Smooth muscle cell (in vitro differentiated cells): ENCODE results near the gene CCDC149. TPM values are rescaled to one million over a fixed set of nuclear protein-coding genes. Genes with fewer than 3 reads are reported as not detected.

Experiments
- DNase-seq: peaks from one replicate; lab custom pipeline; 2025; ENCODE audit not compliant: unreplicated experiment; lab: John Stamatoyannopoulos, UW
- H2AFZ ChIP-seq: fragments of 200-600 bp; sonication (generic); 2 replicates; pipeline ENCODE4 v1.6.0; 2016; ENCODE audit warnings: antibody characterized with exemption, low read depth, mild to moderate bottlenecking
- H3F3A ChIP-seq: fragments of 200-600 bp; sonication (generic); 2 replicates; pipeline ENCODE4 v1.6.0; 2017; ENCODE audit warnings: antibody characterized with exemption, low read depth
- H3K27ac ChIP-seq: fragments of 200-600 bp; sonication (generic); 2 replicates; pipeline ENCODE4 v1.5.1; 2016; ENCODE audit warnings: low read depth, mild to moderate bottlenecking
- H3K27me3 ChIP-seq: fragments of 200-600 bp; sonication (generic); 2 replicates; pipeline ENCODE4 v1.6.1; 2016; ENCODE audit warnings: low read depth, mild to moderate bottlenecking
- H3K36me3 ChIP-seq: fragments of 200-600 bp; sonication (generic); 2 replicates; pipeline ENCODE4 v1.5.1; 2016; ENCODE audit warnings: low read depth
- H3K4me1 ChIP-seq: fragments of 200-600 bp; sonication (generic); 2 replicates; pipeline ENCODE4 v1.5.1; 2016; ENCODE audit warnings: low read depth
- H3K4me2 ChIP-seq: fragments of 200-600 bp; sonication (generic); 2 replicates; pipeline ENCODE4 v1.6.0; 2016; ENCODE audit warnings: mild to moderate bottlenecking
- H3K4me3 ChIP-seq: fragments of 200-600 bp; sonication (generic); 2 replicates; pipeline ENCODE4 v1.5.1; 2016; ENCODE audit warnings: mild to moderate bottlenecking
- H3K79me2 ChIP-seq: fragments of 200-600 bp; sonication (generic); 2 replicates; pipeline ENCODE4 v1.6.0; 2016; ENCODE audit warnings: low read depth, mild to moderate bottlenecking
- H3K9ac ChIP-seq: fragments of 200-600 bp; sonication (generic); 2 replicates; pipeline ENCODE4 v1.6.0; 2016; ENCODE audit warnings: low read depth
- H3K9me3 ChIP-seq: fragments of 200-600 bp; sonication (generic); replicated peaks from 2 replicates; pipeline ENCODE4 v1.5.1; 2016; ENCODE audit warnings: low read depth
- H4K20me1 ChIP-seq: fragments of 200-600 bp; sonication (generic); 2 replicates; pipeline ENCODE4 v1.6.0; 2016; ENCODE audit warnings: low read depth
- WGBS: methylation state at CpG from one replicate; pipeline ENCODE4 v1.1.7; 2016; ENCODE audit warnings: low lambda C conversion rate; 5-methylcytosine and 5-hydroxymethylcytosine counted together
- polyA plus RNA-seq: library from polyadenylated mRNA; unstranded; fragments of >200 nt; fragmentation: Nextera tagmentation; extraction: Ambion mirVana; gene quantifications from 2 replicates; pipeline ENCODE4 v1.2.1, GENCODE V29; 2016
- total RNA-seq: library from RNA; depleted of rRNA; stranded (reverse); fragments of >200 nt; gene quantifications from 2 replicates; pipeline ENCODE4 v1.2.3, GENCODE V29; 2014
- TF ChIP-seq, protein P1 (sequence below): fragments of 200-600 bp; sonication (generic); IDR thresholded peaks from 2 replicates; pipeline ENCODE4 v1.5.1; 2017; ENCODE audit warnings: borderline replicate concordance, mild to moderate bottlenecking, antibody characterized with exemption; ENCODE audit not compliant: insufficient read depth, poor library complexity, severe bottlenecking

CCDC149 gene
- total and polyA plus RNA-seq, 2 experiments from 2014 or later = 5.5 to 10.7 TPM

DNA sequence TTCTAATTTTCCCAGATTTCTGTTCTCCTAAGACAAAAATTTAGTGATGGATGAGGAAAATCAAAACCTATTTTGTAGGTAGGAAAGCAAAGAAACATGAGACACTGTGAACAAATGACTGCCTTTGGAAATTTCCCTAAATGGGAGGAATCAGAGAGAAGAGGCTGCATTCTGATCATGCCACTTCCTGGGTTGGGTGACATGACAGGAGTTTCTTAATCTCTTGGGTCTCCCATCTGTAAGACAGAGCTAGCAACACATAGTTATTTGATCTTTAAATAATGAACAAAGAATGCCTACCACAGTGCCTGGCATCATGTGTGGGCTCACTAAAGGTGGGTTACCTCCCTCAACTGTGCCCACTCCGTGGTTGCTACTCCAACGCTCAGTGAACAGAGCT lies 57.1 kb downstream of the CCDC149 start:
- H3K9ac ChIP-seq = no peak overlapping the region
- WGBS = 96% methylated on average over 2 of the region's 2 CpGs
- H3K4me2 ChIP-seq = no peak overlapping the region
- no peaks in the 10 kb centered on the region for H3K27me3 ChIP-seq
- peaks cover 6% of the 10 kb centered on the region for H3F3A ChIP-seq
- no peaks in the 10 kb centered on the region for H3K79me2 ChIP-seq
- no peaks in the 10 kb centered on the region for H4K20me1 ChIP-seq
- peaks cover 6% of the 10 kb centered on the region for H3K4me1 ChIP-seq
- TF ChIP-seq, protein P1, sequence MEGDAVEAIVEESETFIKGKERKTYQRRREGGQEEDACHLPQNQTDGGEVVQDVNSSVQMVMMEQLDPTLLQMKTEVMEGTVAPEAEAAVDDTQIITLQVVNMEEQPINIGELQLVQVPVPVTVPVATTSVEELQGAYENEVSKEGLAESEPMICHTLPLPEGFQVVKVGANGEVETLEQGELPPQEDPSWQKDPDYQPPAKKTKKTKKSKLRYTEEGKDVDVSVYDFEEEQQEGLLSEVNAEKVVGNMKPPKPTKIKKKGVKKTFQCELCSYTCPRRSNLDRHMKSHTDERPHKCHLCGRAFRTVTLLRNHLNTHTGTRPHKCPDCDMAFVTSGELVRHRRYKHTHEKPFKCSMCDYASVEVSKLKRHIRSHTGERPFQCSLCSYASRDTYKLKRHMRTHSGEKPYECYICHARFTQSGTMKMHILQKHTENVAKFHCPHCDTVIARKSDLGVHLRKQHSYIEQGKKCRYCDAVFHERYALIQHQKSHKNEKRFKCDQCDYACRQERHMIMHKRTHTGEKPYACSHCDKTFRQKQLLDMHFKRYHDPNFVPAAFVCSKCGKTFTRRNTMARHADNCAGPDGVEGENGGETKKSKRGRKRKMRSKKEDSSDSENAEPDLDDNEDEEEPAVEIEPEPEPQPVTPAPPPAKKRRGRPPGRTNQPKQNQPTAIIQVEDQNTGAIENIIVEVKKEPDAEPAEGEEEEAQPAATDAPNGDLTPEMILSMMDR = no peak
- H2AFZ ChIP-seq = no peak overlapping the region
- no peaks in the 10 kb centered on the region for H3K36me3 ChIP-seq
- no peak for DNase-seq
- no peak overlapping the region for H3K4me3 ChIP-seq
- no peak overlapping the region for H3K27ac ChIP-seq
- H3K9me3 ChIP-seq = no peaks in the 10 kb centered on the region

DNA sequence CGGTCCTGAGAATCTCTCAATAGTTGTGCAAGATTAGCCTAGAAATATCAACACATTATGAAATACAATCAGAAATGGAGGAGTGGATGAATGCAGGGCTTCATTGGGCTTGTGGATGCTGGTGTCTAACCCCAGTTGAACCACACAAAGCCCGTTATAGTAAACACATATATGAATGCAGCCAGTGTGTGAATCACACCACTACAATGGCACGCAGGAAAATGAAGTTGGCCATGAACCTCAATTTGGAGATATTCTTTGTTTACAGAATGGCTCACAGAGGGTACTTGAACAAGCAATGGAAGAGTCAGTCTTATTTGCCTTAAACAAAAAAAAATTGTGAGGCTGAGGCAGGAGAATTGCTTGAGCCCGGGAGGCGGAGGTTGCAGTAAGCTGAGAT lies 59.7 kb downstream of the CCDC149 start:
- H3K9me3 ChIP-seq = no peaks in the 10 kb centered on the region
- 90% methylated on average over 5 of the region's 5 CpGs for WGBS
- peaks cover 7% of the 10 kb centered on the region for H3K4me1 ChIP-seq
- H3K4me3 ChIP-seq = no peak overlapping the region
- H3K4me2 ChIP-seq = no peak overlapping the region
- no peak for DNase-seq
- H3K27me3 ChIP-seq = no peaks in the 10 kb centered on the region
- H3K79me2 ChIP-seq = no peaks in the 10 kb centered on the region
- TF ChIP-seq, protein P1 = no peak
- H3K36me3 ChIP-seq = no peaks in the 10 kb centered on the region
- H3K9ac ChIP-seq = no peak overlapping the region
- no peaks in the 10 kb centered on the region for H4K20me1 ChIP-seq
- no peak overlapping the region for H2AFZ ChIP-seq
- peaks cover 13% of the 10 kb centered on the region for H3F3A ChIP-seq
- no peak overlapping the region for H3K27ac ChIP-seq

DNA sequence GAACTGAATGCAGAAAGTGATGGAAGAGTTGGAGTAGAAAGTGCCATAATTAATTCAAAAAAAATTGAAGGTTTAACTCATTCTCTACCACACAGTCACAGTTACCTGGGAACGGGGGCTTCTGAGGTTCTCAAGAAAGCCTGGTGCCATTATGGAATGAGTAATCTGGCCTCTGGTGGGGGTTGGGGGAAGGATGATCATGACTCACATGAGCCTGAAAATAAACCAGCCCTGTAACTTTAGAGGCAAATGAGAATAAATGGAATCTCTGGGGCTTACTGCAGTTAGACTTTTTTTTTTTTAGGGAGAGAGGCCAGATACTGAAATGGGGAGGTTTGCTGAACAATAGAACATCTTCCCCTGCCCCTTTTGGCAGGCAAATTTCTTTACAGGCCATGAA lies 62.2 kb downstream of the CCDC149 start:
- H3K4me2 ChIP-seq = peak overlapping the region; percentile 50
- no peaks in the 10 kb centered on the region for H3K36me3 ChIP-seq
- no peak for DNase-seq
- TF ChIP-seq, protein P1 = no peak
- H3K9me3 ChIP-seq = no peaks in the 10 kb centered on the region
- no peaks in the 10 kb centered on the region for H3K79me2 ChIP-seq
- no peaks in the 10 kb centered on the region for H3K27me3 ChIP-seq
- no peak overlapping the region for H2AFZ ChIP-seq
- H4K20me1 ChIP-seq = no peaks in the 10 kb centered on the region
- H3K4me1 ChIP-seq = peaks cover 7% of the 10 kb centered on the region
- 19% methylated on average over 1 of the region's 1 CpG for WGBS
- no peak overlapping the region for H3K9ac ChIP-seq
- peaks cover 13% of the 10 kb centered on the region for H3F3A ChIP-seq
- peak overlapping the region; percentile 65 for H3K27ac ChIP-seq
- H3K4me3 ChIP-seq = no peak overlapping the region

DNA sequence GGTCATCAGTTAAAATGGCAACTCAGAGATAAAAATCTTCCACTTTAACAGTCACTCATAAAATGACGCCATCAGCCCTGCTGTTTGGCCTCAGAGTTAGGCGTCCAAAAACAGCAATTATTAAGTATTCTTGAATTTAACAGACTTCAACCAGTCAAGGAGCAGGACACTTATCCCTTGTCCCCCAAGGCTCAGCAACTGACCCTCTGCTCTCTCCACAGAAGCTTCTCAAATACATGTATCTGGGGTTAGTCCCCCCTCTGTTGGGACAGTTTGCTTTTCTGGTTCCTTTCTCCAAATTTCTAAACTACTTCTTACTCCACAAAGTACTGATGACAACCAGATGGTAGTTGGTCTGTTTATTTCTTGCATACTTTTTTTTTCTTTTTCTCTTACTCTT lies 63.1 kb downstream of the CCDC149 start:
- Histone ChIP-seq H3K4me1 (peaks cover 7% of the 10 kb centered on the region), H4K20me1 (no peaks in the 10 kb centered on the region), H3K4me3 (no peak overlapping the region), H3K9me3 (no peaks in the 10 kb centered on the region), H2AFZ (no peak overlapping the region), H3F3A (peaks cover 13% of the 10 kb centered on the region), H3K4me2 (peak overlapping the region; percentile 14), H3K27me3 (no peaks in the 10 kb centered on the region), H3K27ac (no peak overlapping the region), H3K36me3 (no peaks in the 10 kb centered on the region), H3K9ac (no peak overlapping the region), H3K79me2 (no peaks in the 10 kb centered on the region)
- no peak for DNase-seq
- TF ChIP-seq, protein P1 = no peak
- WGBS = 61% methylated on average over 2 of the region's 2 CpGs
